Karpas-422 (cell line): ENCODE measurements around the gene LRRC74B. TPM values are rescaled to one million over a fixed set of nuclear protein-coding genes. Genes with fewer than 3 reads are reported as not detected.
A peak's percentile ranks its signal among the peaks of the same experiment; 100 is the strongest.

Source experiments
- DNase-seq: peaks from one replicate; pipeline ENCODE4 v3.0.0-alpha.2; 2015
- H2AFZ ChIP-seq: fragments of 200-600 bp; sonication (generic); 2 replicates; pipeline ENCODE4 v1.6.1; 2014; ENCODE audit warnings: antibody characterized with exemption, low read length, mixed read lengths
- H3K27ac ChIP-seq: fragments of 200-600 bp; sonication (generic); 2 replicates; pipeline ENCODE4 v1.5.1; 2014; ENCODE audit warnings: mild to moderate bottlenecking, low read length, moderate library complexity
- H3K27me3 ChIP-seq: fragments of 200-600 bp; sonication (generic); 2 replicates; pipeline ENCODE4 v1.6.1; 2014; ENCODE audit warnings: low read length, mixed read lengths
- H3K36me3 ChIP-seq: fragments of 200-600 bp; sonication (generic); 2 replicates; pipeline ENCODE4 v1.6.1; 2014; ENCODE audit warnings: low read length, mixed read lengths; ENCODE audit not compliant: insufficient read depth
- H3K4me1 ChIP-seq: fragments of 200-600 bp; sonication (generic); 2 replicates; pipeline ENCODE4 v1.6.1; 2014; ENCODE audit warnings: mild to moderate bottlenecking, low read length, mixed read lengths
- H3K4me2 ChIP-seq: fragments of 200-600 bp; sonication (generic); 2 replicates; pipeline ENCODE4 v1.6.1; 2014; ENCODE audit warnings: low read length, low read depth, mild to moderate bottlenecking; ENCODE audit not compliant: poor library complexity, severe bottlenecking
- H3K4me3 ChIP-seq: fragments of 200-600 bp; sonication (generic); 2 replicates; pipeline ENCODE4 v1.5.1; 2014; ENCODE audit warnings: mild to moderate bottlenecking, antibody characterized with exemption, low read length, mixed read lengths
- H3K79me2 ChIP-seq: fragments of 200-600 bp; sonication (generic); 2 replicates; pipeline ENCODE4 v1.6.1; 2014; ENCODE audit warnings: mild to moderate bottlenecking, low read length, mixed read lengths
- H3K9ac ChIP-seq: fragments of 200-600 bp; sonication (generic); 2 replicates; pipeline ENCODE4 v1.6.0; 2014; ENCODE audit warnings: low read length
- H3K9me2 ChIP-seq: fragments of 200-600 bp; sonication (generic), shearing (Covaris generic); replicated peaks from 2 replicates; pipeline ENCODE4 v1.6.0; 2014; ENCODE audit warnings: mild to moderate bottlenecking, low read length, moderate library complexity; ENCODE audit not compliant: insufficient read depth
- H3K9me3 ChIP-seq: fragments of 300-700, 200-600 bp; sonication (generic); 2 replicates; pipeline ENCODE4 v1.6.1; 2014; ENCODE audit warnings: low read length, mixed read lengths
- H4K20me1 ChIP-seq: fragments of 200-600 bp; sonication (generic); 2 replicates; pipeline ENCODE4 v1.6.1; 2014; ENCODE audit warnings: mild to moderate bottlenecking, antibody characterized with exemption, low read length, low read depth; ENCODE audit not compliant: insufficient read depth
- total RNA-seq: library from RNA; depleted of rRNA; stranded (reverse); fragments of >200 nt; shearing (Covaris generic); gene quantifications from 2 replicates; pipeline ENCODE4 v1.2.3, GENCODE V29; 2014; ENCODE audit warnings: low replicate concordance

Gene LRRC74B
- total RNA-seq, 1 experiment from 2014 or later = not detected

DNA sequence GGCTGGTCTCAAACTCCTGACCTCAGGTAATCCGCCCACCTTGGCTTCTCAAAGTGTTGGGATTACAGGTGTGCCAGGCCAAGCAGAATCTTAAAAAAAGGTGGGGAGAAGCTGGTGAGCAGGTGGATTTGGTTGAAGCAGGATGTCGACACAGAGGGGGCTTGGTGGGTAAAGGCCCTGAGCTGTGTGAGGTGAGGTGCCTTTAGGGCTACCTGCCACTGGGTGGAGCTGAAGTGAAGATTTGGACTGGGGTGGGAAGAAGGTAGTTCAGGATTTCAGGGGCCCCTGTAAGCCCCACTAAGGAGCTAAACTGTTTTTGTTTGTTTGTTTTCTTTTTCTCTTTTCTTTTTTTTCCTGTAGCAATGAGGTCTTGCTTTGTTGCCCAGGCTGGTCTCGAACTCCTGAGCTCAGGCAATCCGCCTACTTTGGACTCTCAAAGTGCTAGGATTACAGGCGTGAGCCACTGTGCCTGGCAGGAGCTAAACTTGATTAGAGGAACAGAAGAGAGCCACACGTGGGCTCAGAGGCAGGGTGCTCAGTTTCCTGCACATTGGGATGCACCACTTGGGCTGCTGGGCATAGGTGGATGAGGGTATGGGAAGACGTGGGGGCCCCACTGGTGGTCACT is 24.8 kb upstream of the LRRC74B start:
- H3K4me1 ChIP-seq = no peaks in the 10 kb centered on the region
- no peaks in the 10 kb centered on the region for H3K36me3 ChIP-seq
- H3K9ac ChIP-seq = no peak overlapping the region
- no peaks in the 10 kb centered on the region for H3K9me2 ChIP-seq
- no peak overlapping the region for H3K4me3 ChIP-seq
- H3K79me2 ChIP-seq = no peaks in the 10 kb centered on the region
- no peaks in the 10 kb centered on the region for H3K27me3 ChIP-seq
- no peak overlapping the region for H3K4me2 ChIP-seq
- H2AFZ ChIP-seq = no peak overlapping the region
- peak; percentile 78 for DNase-seq
- H3K9me3 ChIP-seq = no peaks in the 10 kb centered on the region
- H4K20me1 ChIP-seq = no peaks in the 10 kb centered on the region
- H3K27ac ChIP-seq = no peak overlapping the region

DNA sequence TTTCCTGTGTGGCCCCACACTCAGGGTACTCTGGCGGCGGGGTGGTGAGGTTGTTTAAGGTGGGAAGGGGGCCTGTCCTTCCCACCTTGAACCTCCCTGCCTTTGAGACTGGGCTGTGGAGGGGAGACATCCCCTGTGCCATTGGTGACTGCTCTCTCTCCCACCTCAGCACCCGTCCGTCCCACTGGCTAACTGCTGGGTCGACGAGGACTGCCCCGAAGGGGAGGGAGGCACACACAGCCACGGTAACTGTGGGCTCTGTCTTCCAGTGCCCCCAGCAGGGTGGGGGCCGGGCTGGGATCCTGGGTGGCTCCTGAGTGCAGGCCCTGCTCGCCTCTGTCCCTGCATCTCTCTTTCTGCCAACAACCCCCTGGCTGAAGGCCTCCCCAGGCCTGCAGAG is 23.2 kb upstream of the LRRC74B start:
- H3K79me2 ChIP-seq = no peaks in the 10 kb centered on the region

DNA sequence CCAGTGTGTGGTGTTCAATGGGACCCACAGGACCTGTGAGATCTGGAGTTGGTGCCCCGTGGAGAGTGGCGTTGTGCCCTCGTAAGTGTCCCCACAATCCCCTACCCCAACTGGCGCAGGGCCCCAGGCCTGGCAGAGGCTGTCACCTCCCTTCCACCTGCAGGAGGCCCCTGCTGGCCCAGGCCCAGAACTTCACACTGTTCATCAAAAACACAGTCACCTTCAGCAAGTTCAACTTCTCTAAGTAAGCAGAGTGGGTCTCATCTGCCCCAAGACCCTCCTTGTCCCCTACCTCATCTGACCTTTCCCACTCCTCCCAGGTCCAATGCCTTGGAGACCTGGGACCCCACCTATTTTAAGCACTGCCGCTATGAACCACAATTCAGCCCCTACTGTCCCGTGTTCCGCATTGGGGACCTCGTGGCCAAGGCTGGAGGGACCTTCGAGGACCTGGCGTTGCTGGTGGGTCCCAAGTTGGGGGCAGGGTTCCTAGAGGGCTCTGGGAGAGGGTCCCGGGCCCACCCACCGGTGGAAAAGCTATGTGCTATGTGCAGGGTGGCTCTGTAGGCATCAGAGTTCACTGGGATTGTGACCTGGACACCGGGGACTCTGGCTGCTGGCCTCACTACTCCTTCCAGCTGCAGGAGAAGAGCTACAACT is 22.7 kb upstream of the LRRC74B start:
- no peaks in the 10 kb centered on the region for H3K9me3 ChIP-seq
- H3K4me3 ChIP-seq = no peak overlapping the region
- no peaks in the 10 kb centered on the region for H3K36me3 ChIP-seq
- H3K9ac ChIP-seq = no peak overlapping the region
- no peaks in the 10 kb centered on the region for H3K27me3 ChIP-seq
- peak; percentile 60 for DNase-seq
- no peaks in the 10 kb centered on the region for H3K4me1 ChIP-seq
- no peaks in the 10 kb centered on the region for H3K79me2 ChIP-seq
- H3K27ac ChIP-seq = no peak overlapping the region
- no peak overlapping the region for H3K4me2 ChIP-seq
- no peak overlapping the region for H2AFZ ChIP-seq
- H3K9me2 ChIP-seq = no peaks in the 10 kb centered on the region
- no peaks in the 10 kb centered on the region for H4K20me1 ChIP-seq

More for the DNA sequence above, 23.2 kb upstream of the LRRC74B start:
- no peaks in the 10 kb centered on the region for H3K9me3 ChIP-seq
- H4K20me1 ChIP-seq = no peaks in the 10 kb centered on the region
- no peak overlapping the region for H3K4me3 ChIP-seq
- no peak overlapping the region for H3K27ac ChIP-seq
- no peak overlapping the region for H3K4me2 ChIP-seq
- H3K36me3 ChIP-seq = no peaks in the 10 kb centered on the region
- H3K9ac ChIP-seq = no peak overlapping the region
- H2AFZ ChIP-seq = no peak overlapping the region
- DNase-seq = no peak
- H3K4me1 ChIP-seq = no peaks in the 10 kb centered on the region
- no peaks in the 10 kb centered on the region for H3K27me3 ChIP-seq
- no peaks in the 10 kb centered on the region for H3K9me2 ChIP-seq

DNA sequence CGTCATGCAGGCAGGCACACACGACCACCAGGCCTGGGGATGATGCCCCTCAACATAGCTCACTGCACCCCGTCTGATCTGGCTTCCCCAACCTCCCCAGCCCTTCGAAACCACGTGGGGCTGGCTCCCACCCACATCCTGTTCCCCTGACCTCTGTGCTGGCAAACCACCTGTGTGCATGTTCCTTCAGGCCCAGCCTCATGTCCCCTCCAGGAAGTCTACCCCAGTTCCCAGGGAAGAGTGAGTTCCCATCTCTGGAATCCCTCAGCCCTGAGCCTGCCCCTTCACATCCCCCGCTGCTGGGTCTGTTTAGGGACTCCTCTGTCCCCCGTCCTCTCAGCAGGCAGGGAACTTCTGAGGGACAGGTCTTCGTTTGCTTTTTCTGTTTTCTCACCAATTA is 20.5 kb upstream of the LRRC74B start:
- Histone ChIP-seq H3K27ac (no peak overlapping the region), H3K4me3 (no peak overlapping the region), H3K79me2 (no peaks in the 10 kb centered on the region), H3K27me3 (no peaks in the 10 kb centered on the region), H3K9ac (no peak overlapping the region), H3K4me1 (no peaks in the 10 kb centered on the region), H4K20me1 (no peaks in the 10 kb centered on the region), H2AFZ (no peak overlapping the region), H3K9me3 (no peaks in the 10 kb centered on the region), H3K4me2 (no peak overlapping the region), H3K36me3 (no peaks in the 10 kb centered on the region), H3K9me2 (no peaks in the 10 kb centered on the region)
- no peak for DNase-seq

DNA sequence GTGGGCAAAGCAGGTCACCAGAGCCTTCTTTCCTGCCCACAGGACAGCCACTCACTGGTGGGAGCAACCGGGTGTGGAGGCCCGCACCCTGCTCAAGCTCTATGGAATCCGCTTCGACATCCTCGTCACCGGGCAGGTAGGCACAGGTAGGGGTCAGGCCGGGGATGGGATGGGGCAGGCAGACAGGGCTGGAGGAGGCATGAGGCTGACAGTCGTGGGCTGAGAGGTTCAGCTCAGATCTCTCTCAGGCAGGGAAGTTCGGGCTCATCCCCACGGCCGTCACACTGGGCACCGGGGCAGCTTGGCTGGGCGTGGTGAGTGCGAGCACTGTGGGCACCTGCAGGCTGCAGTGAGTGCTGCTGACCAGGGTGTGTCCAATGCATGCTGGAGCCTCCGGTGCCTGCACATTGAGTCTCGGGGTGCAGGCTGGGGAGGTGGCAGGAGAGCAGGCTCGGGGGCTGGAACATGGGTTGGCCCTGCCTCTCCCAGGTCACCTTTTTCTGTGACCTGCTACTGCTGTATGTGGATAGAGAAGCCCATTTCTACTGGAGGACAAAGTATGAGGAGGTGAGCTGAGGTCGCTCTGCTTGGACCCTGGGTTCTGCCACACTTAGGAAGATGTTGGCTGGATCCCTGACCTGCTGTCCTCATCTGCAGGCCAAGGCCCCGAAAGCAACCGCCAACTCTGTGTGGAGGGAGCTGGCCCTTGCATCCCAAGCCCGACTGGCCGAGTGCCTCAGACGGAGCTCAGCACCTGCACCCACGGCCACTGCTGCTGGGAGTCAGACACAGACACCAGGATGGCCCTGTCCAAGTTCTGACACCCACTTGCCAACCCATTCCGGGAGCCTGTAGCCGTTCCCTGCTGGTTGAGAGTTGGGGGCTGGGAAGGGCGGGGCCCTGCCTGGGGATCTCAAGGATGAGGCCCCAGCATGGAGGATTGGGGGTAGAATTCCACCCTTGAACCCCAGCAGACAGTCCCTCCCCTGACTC is 19.7 kb upstream of the LRRC74B start:
- H2AFZ ChIP-seq = no peak overlapping the region

DNA sequence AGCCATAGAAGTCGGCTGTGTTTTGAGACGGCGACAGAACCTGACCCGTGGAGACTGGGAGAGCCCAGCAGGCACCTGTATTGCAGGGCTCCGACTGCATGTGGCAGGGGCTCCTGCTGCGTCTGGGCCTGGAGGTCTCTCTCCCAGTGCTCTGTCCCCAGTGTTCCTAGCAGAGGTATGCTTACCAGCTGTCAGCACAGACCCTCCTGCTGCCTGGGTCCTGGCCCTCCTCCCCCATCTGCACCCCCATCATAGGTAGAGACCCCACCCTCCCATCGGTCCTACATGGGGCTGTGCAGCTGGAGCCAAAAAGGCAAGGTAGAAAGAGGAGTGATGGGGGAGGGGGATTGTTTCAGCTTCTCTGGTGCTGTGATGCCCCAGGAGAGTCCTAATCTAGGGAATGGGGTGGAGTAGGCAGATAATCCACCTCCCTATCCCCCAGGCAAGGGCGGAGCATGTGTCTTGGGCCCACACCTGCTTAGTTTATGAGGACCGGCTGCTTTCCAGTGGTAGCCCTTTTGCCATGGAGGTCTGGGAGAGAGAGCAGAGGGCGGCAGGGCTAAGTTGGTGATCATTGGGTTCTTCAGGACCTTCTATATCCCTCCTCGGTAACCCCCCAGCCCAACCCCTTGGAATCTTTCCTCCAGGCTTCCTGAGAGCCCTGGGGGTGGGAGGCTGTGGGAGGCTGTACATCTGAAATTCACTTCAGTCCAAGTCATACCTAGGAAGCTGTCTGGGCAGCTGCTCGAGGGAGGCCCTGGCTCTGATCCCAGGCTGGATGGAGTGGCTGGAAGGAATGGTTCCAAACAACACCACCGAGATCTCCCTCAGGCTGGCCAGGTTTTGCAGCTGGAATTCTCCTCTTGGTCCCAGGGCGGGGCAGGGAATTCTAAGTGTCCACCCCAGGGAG is 18.7 kb upstream of the LRRC74B start:
- H4K20me1 ChIP-seq = no peaks in the 10 kb centered on the region
- no peak overlapping the region for H3K27ac ChIP-seq
- H3K4me3 ChIP-seq = no peak overlapping the region

More for the DNA sequence above, 19.7 kb upstream of the LRRC74B start:
- H3K27ac ChIP-seq = no peak overlapping the region
- no peaks in the 10 kb centered on the region for H3K27me3 ChIP-seq
- no peaks in the 10 kb centered on the region for H3K4me1 ChIP-seq
- no peak overlapping the region for H3K9ac ChIP-seq
- no peak overlapping the region for H3K4me2 ChIP-seq
- no peaks in the 10 kb centered on the region for H3K9me2 ChIP-seq
- no peaks in the 10 kb centered on the region for H3K36me3 ChIP-seq
- H3K79me2 ChIP-seq = no peaks in the 10 kb centered on the region
- H3K4me3 ChIP-seq = no peak overlapping the region
- no peak for DNase-seq
- H4K20me1 ChIP-seq = no peaks in the 10 kb centered on the region
- H3K9me3 ChIP-seq = no peaks in the 10 kb centered on the region

DNA sequence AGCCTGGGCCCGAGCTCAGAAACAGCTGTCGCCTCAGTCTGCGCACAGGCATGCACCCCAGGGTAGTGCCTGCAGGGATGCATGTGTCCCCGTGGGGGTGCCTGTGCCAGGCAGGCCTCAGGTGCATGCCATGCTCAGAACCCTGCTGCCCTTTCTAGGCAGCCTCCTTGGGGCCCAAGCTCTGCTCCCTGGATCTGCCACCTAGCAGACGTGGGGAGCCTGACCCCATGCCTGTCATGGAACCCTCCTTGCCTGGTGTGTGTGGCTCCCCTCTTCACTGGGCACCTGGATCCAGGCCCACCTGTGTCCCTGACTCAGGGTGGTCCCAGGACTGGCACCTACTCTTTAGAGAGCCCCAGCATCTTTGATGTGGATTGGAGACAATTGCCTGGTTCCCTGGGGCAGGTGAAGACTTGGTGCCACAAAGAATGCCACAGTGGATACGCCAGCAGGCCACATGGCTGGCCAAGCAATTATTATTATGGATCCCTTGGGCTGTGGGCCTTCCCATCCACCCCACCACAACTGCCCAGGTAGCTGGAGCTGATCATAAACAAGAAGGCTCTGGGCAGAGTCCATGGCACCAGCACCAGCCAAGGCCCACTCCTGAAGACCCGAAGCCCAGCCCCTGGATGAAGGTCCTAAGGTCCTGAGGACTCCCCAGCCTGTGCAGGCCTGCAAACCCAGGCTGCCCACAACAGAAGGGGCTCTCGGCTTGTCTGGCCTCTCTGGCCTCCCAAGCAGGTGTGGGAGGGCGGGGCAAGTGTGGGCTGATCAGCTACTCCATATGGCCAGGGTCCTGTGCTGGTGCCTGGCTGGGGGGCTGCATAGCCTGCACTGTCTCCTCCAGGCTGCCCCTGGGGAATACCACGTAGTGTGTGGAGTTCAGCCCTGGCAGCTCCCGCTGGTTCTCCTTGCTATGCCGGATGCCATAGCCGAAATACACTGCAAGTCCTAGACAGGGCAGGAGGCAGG is 17.2 kb upstream of the LRRC74B start:
- H3K9me2 ChIP-seq = no peaks in the 10 kb centered on the region
- no peak overlapping the region for H3K27ac ChIP-seq
- no peaks in the 10 kb centered on the region for H4K20me1 ChIP-seq
- no peaks in the 10 kb centered on the region for H3K27me3 ChIP-seq
- H3K79me2 ChIP-seq = no peaks in the 10 kb centered on the region
- no peaks in the 10 kb centered on the region for H3K9me3 ChIP-seq
- H2AFZ ChIP-seq = no peak overlapping the region
- no peaks in the 10 kb centered on the region for H3K36me3 ChIP-seq
- no peak overlapping the region for H3K9ac ChIP-seq
- no peak for DNase-seq
- no peaks in the 10 kb centered on the region for H3K4me1 ChIP-seq
- no peak overlapping the region for H3K4me2 ChIP-seq
- H3K4me3 ChIP-seq = no peak overlapping the region

More for the DNA sequence above, 18.7 kb upstream of the LRRC74B start:
- Histone ChIP-seq H3K27me3 (no peaks in the 10 kb centered on the region), H3K36me3 (no peaks in the 10 kb centered on the region), H3K4me1 (no peaks in the 10 kb centered on the region), H3K4me2 (no peak overlapping the region), H3K9me2 (no peaks in the 10 kb centered on the region), H2AFZ (no peak overlapping the region), H3K9ac (no peak overlapping the region), H3K9me3 (no peaks in the 10 kb centered on the region), H3K79me2 (no peaks in the 10 kb centered on the region)
- no peak for DNase-seq
